Measurements from ENCODE around the gene CLK2.
"Not testable (repeated sequence)": the region's sequence is repeated elsewhere in the genome, so short reads cannot be mapped to it uniquely, and the experiment has no call there.

The CLK2 gene

DNA sequence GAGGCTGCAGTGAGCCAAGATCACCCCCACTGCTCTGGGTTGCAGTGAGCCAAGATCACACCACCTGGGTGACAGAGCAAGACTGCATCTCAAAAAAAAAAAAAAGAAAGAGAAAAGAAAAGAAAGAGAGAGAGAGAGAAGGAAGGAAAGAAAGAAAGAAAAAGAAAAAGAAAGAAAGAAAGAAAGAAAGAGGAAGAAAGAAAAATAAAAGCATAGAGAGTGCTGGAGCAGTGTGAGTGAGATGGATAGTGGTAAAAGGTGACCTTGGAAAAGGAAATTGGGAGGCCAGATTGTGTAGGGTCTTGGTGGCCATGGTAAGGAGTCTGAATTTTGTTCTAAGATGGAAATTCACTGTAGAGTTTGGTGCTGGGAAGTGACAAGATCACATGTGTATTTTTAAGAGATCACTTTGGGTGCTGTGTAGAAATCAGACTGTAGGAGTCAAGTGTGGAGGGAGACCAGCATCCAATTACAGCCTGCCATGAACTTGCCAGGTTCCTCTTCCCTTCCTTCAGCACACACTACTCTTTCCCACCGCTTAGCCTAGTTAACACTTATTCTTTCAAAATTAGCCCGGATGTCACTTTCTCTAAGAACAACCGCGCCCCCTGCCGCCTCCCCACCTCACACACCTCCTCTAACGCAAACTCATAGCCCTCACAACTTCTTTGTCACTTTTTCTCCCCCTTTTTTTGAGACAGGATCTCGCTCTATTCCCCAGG is 47.0 kb downstream of the CLK2 start:
- peak; percentile 78 for DNase-seq (ENCODE audit: low spot score)
- TF ChIP-seq CTCF (IDR thresholded peaks at IDR 0.05), result peak; percentile 20
- H3K4me3 ChIP-seq, result peak overlapping the region; percentile 73
- H3K27ac ChIP-seq, result peak overlapping the region; percentile 60 to 89

DNA sequence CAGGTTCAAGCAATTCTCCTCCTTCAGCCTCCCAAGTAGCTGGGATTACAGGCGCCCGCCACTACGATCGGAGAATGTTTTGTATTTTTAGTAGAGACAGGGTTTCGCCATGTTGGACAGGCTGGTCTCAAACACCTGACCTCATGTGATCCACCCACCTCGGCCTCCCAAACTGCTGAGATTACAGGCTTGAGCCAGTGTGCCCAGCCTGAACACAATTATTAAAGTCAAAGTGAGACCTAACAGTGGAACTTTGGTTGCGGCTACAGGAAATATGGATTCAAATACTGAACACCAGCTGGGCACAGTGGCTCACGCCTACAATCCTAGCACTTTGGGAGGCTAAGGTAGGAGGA is 47.9 kb downstream of the CLK2 start:
- not testable (repeated sequence) for DNase-seq (ENCODE audit: low spot score); H3K4me3 ChIP-seq
- H3K27ac ChIP-seq, result peak overlapping the region in 1 of 2 donors; percentile 37

- Histone ChIP-seq H3K27ac (no peak overlapping the region), H3K4me3 (no peak overlapping the region)
- no peak for DNase-seq (ENCODE audit: low spot score)
- TF ChIP-seq CTCF (IDR thresholded peaks at IDR 0.05), result no peak
These were observed 50.3 kb downstream of the CLK2 start for GRCh38 chr1:155223047-155223446.

DNA sequence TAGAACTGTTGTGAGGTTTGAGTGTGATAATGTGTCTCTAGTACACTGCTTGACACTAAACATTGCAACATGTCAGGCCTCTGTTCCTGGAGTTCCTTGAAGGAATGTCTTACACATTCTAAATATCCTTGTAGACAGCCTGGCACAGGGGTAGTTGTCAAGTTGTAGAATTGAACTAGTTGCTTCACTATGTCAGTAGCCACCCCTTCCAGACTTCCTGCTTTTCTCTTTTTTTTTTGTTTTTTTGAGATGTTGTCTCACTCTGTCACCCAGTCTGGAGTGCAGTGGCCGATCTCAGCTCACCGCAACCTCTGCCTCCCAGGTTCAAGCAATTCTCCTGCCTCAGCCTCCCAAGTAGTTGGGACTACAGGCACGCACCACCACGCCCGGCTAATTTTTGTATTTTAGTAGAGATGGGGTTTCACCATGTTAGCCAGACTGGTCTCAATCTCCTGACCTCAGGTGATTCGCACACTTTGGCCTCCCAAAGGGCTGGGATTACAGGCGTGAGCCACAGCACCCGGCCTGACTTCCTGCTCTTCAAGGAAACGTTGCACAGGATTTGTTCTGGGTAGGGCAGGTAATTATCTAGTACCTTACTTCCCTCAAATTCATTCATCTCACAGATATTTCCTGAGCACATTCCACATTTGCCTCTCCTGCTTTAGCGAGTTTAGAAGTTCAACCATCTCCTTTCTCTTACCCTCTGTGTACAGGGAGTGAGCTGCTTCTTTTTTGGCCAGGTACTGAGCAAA is 52.9 kb downstream of the CLK2 start:
- DNase-seq (ENCODE audit: low spot score); H3K4me3 ChIP-seq: not testable (repeated sequence)
- H3K27ac ChIP-seq, result peak overlapping the region in 1 of 2 donors; percentile 23

- DNase-seq (ENCODE audit: low spot score), result no peak
- no peak for TF ChIP-seq CTCF (IDR thresholded peaks at IDR 0.05)
- H3K27ac ChIP-seq, result peak overlapping the region in 1 of 2 donors; percentile 23
- peak overlapping the region; percentile 51 for H3K4me3 ChIP-seq
These were observed 53.7 kb downstream of the CLK2 start for GRCh38 chr1:155219592-155220031.

DNA sequence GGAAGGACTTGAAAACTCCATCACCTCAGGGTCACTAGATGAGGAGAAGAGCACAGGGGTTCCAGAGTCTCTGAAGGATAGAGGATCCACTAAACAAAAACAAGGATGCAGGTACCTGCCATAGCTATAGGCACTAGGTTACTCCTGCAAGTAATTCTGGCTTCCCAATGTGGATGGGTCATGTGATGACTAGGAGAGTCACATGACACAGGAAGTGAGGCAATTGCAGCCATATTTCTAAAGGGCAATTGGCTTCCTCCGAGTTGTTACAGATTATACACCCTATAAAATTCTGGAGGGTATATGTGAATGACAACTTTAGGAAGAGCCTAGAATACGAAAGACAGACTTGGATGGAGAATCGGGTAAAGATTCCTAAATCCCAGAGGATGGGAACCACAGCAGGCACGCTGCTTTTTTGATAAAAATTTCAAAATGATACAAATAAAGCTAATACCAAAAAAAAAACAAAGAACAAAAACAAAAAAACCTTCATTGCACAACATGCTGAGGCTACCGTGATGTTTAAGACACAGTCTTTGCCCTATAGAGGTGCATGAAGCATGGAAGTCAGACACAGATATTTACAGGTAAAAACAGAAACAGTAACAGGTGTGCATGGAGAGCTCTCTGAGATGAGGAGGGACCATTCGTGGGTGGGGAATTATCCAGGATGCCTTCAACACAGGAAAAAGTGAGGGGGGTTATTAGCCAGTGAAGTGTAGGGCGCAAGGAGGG is 54.3 kb downstream of the CLK2 start:
- Histone ChIP-seq H3K27ac (peak overlapping the region in 1 of 2 donors; percentile 23), H3K4me3 (peak overlapping the region; percentile 51)

DNA sequence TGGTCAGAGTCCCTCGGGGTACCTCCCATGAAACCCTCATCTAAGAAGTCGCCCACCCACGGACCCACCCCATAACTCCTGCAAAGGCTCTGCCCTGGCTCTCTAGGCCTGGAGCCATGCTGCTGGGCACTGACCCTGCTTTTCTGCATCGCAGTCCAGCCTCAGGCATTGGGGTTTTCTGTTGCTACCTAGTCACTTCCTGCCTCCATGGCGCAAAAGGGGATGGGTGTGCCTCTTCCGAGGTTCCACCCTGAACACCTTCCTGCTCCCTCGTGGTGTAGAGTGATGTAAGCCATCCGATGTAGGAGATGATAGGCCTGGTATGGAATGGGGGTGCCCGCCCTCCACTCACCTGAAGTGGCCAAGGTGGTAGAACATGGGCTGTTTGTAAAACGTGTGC is 58.6 kb downstream of the CLK2 start:
- not testable (repeated sequence) for H3K4me3 ChIP-seq; DNase-seq (ENCODE audit: low spot score); H3K27ac ChIP-seq

More for the DNA sequence above, 54.3 kb downstream of the CLK2 start:
- TF ChIP-seq CTCF (IDR thresholded peaks at IDR 0.05), result no peak
- no peak for DNase-seq (ENCODE audit: low spot score)
